HG03432 (cell line): ENCODE measurements around the gene COPS9.

ENCODE experiments used
- ATAC-seq: cut with Tn5 transposase; IDR thresholded peaks from one replicate; pipeline ENCODE4 v1.9.1; 2021; ENCODE audit warnings: mild to moderate bottlenecking, moderate library complexity; ENCODE audit not compliant: unreplicated experiment

Gene COPS9

DNA sequence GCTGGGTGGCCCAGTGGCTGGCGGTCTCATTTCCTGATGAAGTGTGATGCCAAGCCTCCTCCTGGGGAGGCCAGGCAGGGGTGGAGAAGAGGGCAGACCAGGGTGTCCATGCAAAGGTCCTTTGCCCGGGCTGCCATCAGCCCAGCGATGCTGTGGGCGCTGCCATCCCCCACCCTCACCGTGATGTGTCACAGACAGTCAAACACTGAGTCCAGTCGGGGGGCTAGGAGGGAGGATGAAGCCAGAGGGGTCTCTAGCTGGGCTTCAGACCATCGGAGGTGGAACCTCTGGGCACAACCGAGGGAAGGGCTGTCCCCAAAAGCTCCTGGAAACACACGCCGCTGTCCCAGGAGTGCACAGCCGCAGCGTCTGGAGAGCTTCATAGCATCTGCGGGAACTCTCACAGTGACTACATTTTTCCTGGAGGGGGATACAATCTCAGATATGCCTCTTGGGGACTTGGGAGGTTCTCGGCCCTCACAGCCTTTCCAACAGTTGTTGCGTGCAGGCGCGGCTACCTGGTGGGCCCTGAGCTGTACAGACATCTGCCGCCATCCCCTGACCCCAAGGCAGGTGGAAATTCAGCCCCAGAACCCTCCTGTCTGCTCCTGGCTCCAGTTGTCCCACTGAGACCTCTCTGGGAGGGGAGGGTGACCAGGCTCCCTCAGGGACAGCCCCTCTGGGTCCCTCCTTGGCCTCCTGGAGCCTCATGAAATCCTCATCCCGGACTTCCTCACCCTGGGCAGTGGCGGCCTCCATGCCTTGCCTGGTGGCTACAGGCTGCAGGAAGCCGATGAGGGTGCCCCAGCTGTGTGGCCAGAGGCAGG is 30.9 kb upstream of the COPS9 start:
- ATAC-seq, result no peak

- no peak for ATAC-seq
Observed at GRCh38 chr2:240166191-240166590, 30.1 kb upstream of the COPS9 start.

GRCh38 chr2:240165661-240166060 is 29.6 kb upstream of the COPS9 start:
- ATAC-seq, result no peak

GRCh38 chr2:240165034-240165433 is 28.9 kb upstream of the COPS9 start:
- ATAC-seq, result no peak

GRCh38 chr2:240164586-240164985 is 28.5 kb upstream of the COPS9 start:
- no peak for ATAC-seq

DNA sequence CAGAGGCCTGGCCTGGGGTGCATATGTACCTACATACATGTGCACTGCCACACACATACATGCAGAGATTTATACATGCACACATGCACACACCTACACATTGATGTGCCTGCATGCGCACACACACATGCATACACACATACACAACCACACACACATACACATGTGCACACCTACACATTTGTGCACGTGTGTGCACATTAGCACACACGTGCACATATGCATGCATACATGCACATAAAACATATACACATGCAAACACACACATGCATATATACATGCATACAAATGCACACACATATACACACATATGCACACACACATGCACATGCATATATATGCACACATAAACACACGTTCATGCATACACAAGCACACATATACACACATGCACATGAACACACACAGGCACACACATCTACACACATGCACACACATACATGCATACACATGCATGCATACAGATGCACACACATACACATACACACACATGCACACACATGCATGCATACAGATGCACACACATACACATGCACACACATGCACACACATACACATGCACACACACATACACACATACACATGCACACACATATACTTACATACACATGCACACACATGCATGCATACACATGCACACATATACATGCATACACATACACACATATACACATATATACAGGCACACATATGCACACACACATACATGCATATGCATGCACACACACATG is 27.9 kb upstream of the COPS9 start:
- ATAC-seq, result no peak

DNA sequence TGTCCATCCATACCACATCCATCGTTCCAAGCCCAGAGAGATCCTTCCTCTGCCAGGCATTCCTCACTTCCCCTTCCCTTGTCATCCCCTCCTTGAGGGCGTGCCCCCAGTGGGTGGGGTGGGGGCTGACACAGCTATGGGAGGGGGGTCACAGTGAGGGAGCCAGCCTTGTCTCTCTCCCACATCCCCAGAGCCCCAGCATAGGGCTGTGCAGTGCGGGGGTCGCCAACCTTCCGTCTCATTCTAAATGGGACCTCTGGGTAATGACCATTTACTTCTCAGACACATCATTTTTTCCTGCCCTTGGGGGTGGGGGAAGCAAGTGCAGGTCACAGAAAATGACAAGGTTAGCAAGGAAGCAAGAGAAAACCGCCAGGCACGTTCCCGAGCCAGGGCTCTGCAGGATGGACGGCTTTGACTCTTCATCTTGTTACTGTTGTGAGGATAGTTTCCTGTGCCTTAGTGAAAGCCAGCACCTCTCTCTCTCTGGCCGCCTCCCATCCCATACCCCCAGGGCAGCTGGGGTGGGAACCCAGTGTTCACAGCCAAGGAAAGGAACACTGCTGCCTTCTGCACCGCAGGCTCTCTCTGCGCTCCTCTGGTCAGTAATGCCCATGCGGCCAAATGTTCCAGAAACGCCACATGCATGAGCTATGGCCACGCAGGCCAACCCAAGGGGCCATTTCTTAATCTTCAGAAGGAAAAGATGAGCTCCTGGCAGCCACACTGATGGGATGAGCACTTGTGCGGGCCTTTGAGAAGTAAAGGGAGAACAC is 27.0 kb upstream of the COPS9 start:
- ATAC-seq, result no peak

- ATAC-seq, result no peak
Observed at GRCh38 chr2:240162531-240162930, 26.4 kb upstream of the COPS9 start.

DNA sequence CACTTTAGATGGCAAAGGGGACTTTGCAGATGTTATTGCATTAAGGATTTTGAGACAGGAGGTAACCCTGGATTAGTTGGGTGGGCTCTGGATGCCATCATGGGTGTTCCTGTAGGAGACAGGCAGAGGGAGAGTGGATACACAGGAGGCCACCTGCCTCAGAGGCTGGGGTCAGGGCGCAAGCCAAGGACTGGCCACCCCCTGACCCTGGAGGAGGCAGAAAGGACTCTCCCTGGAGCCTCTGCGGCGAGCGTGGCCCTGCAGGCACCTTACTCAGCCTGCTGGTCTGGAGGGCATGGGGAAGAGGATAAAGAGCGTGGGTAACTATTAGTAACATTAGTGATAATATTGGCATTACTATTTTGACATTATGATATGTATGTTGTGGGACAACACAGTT is 25.9 kb upstream of the COPS9 start:
- no peak for ATAC-seq

- ATAC-seq, result no peak
Observed at GRCh38 chr2:240161087-240161750, 25.1 kb upstream of the COPS9 start.

GRCh38 chr2:240160291-240161086 is 24.4 kb upstream of the COPS9 start:
- ATAC-seq, result no peak

- no peak for ATAC-seq
Observed at GRCh38 chr2:240159251-240159839, 23.2 kb upstream of the COPS9 start.

GRCh38 chr2:240157147-240157470 is 21.0 kb upstream of the COPS9 start:
- no peak for ATAC-seq

GRCh38 chr2:240156435-240157146 is 20.5 kb upstream of the COPS9 start:
- ATAC-seq, result no peak

DNA sequence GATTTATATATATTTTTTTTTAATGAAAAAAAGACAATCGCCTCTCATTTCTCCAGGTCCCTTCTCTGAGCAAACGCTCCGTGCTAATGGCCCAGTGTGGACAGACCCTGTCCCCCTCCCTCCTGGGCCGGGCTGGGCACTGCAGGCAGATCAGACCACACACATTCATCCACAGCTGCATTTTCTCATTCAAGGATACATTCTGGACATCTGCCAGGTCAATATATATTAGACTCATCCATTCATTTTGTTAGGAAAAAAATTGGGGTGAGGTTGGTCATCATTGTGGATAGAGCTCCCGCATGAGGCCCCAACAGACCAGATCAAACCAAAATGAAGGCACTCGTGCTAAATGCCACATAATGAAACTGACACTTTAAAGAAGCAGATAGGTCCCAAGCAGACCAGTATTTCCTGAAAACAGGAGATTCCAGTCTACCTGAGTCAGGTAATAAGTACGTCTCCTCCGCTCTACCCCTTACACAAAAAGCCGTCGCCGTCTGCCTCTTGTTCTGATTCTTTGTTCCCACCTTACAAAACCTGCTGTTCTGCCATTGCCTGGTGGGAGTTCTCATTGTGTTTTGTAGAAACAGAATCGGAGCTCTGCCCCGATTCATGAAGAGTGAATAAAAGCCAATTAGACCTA is 19.8 kb upstream of the COPS9 start:
- no peak for ATAC-seq

GRCh38 chr2:240155048-240155744 is 19.1 kb upstream of the COPS9 start:
- ATAC-seq, result no peak

DNA sequence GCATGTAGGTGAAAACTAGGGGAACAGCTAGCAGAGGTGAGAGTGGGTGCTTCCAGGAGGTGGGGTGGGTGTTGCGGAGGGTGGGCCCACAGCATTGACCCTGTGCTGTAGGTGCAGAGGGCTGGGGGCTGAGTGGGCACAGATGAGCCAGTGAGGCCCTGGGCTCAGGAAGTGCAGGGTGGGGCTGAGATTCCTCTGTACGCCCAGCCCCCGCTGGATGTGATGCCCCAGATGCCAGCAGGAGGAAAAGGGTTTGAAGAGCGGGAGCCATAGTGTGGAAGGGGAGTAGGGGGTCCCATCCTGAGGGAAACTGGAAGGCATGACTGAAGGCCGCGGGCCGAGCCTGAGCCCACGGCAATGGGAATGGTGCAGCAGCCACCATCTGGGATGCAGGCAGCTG is 18.5 kb upstream of the COPS9 start:
- ATAC-seq, result no peak

GRCh38 chr2:240153418-240153817 is 17.3 kb upstream of the COPS9 start:
- ATAC-seq, result no peak
